ENCODE measurements around the gene COLEC11. TPM values are rescaled to one million over a fixed set of nuclear protein-coding genes. Genes with fewer than 3 reads are reported as not detected.
"Not testable (repeated sequence)": the region's sequence is repeated elsewhere in the genome, so short reads cannot be mapped to it uniquely, and the experiment has no call there.

COLEC11 gene
- total RNA-seq, 3 donors from 2014 or later (not counting 1 experiment from before 2014, with no cell fraction given), result 0.61 TPM; not detected in 2

DNA sequence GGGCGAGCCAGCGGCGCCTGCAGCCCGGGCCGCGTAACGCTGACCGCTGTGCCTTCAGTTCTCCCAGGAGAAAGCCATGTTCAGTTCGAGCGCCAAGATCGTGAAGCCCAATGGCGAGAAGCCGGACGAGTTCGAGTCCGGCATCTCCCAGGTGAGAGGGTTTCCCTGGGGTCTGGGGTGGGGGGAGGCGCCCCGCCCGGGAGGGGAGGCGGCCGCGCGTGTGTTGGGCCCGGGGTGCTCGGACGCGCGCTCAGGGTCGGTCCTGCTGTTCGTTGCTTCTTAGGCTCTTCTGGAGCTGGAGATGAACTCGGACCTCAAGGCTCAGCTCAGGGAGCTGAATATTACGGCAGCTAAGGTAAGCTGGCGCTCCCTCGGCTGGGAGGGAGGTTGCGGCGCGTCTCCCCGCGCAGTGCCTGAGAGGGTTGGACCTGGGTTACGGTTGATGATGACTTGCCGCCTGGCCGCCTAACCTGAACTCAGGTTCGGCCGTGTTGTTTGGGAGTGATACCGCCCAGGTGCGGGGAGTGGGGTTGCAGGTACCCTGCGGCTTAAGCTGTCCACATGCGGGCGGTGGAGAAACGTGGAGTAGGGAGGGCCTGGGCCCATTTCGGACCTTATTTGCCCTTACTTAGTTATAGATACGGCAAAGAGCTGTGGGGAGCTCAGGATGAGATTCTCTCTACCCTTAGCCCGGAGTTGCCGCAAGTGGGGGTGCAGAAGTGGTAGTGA is 19.2 kb upstream of the COLEC11 start:
- Histone ChIP-seq H3K9me3 (ENCODE audit: control insufficient read depth, insufficient read depth, low read length) (no peaks in the 10 kb centered on the region), H3K27me3 (ENCODE audit: control insufficient read depth, insufficient read depth, low read length) (no peaks in the 10 kb centered on the region), H3K27ac (ENCODE audit: low read length) (peak overlapping the region; percentile 78), H3K4me1 (ENCODE audit: control insufficient read depth, insufficient read depth, low read length) (peaks cover 18% of the 10 kb centered on the region), H3K36me3 (ENCODE audit: control insufficient read depth, insufficient read depth, low read length) (peaks cover 39% of the 10 kb centered on the region), H3K4me3 (ENCODE audit: low read length) (peak overlapping the region; percentile 59)
- intact Hi-C loops (cut with micrococcal nuclease), result loop anchor here (1.0 kb wide), 2 partner anchors 17 to 56 kb away; partner anchors contain the start of genes ADI1 and RNASEH1
- H3K27me3 Mint-ChIP-seq (ENCODE audit: low read depth in 2 of 2), result no peaks in the 10 kb centered on the region
- peaks cover 39 to 46% of the 10 kb centered on the region in 2 donors for H3K4me1 Mint-ChIP-seq
- 2% methylated on average over 54 of the region's 54 CpGs for WGBS (ENCODE audit: insufficient coverage)
- peak overlapping the region; percentile 91 to 93 for H3K27ac Mint-ChIP-seq
- peak overlapping the region; percentile 91 for H3K4me3 Mint-ChIP-seq
- TF ChIP-seq, protein P1, sequence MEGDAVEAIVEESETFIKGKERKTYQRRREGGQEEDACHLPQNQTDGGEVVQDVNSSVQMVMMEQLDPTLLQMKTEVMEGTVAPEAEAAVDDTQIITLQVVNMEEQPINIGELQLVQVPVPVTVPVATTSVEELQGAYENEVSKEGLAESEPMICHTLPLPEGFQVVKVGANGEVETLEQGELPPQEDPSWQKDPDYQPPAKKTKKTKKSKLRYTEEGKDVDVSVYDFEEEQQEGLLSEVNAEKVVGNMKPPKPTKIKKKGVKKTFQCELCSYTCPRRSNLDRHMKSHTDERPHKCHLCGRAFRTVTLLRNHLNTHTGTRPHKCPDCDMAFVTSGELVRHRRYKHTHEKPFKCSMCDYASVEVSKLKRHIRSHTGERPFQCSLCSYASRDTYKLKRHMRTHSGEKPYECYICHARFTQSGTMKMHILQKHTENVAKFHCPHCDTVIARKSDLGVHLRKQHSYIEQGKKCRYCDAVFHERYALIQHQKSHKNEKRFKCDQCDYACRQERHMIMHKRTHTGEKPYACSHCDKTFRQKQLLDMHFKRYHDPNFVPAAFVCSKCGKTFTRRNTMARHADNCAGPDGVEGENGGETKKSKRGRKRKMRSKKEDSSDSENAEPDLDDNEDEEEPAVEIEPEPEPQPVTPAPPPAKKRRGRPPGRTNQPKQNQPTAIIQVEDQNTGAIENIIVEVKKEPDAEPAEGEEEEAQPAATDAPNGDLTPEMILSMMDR (IDR thresholded peaks at IDR 0.05), result no peak
- ATAC-seq (peak; percentile 29 to 60 (median 50)), DNase-seq (peak in 1 of 2 donors; percentile 61)
- no peaks in the 10 kb centered on the region for H3K9me3 Mint-ChIP-seq
- peaks cover 14% of the 10 kb centered on the region for H3K36me3 Mint-ChIP-seq

DNA sequence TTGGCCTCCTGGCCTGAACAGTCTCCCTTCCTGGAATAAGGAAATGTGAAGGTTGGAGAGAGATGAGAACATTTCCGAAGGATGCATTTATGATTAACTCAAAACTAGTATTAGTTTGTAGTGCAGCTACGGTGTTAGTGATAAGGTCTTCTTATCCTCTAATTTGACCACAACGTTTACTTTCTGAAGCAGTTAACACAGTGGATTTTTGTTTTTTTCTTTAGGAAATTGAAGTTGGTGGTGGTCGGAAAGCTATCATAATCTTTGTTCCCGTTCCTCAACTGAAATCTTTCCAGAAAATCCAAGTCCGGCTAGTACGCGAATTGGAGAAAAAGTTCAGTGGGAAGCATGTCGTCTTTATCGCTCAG is 18.7 kb upstream of the COLEC11 start:
- intact Hi-C loops (cut with micrococcal nuclease); H3K9me3 ChIP-seq (ENCODE audit: control insufficient read depth, insufficient read depth, low read length); ATAC-seq; H3K9me3 Mint-ChIP-seq; H3K27me3 ChIP-seq (ENCODE audit: control insufficient read depth, insufficient read depth, low read length); H3K27me3 Mint-ChIP-seq (ENCODE audit: low read depth in 2 of 2); DNase-seq: not testable (repeated sequence)
- WGBS (ENCODE audit: insufficient coverage), result 90% methylated on average over 8 of the region's 10 CpGs
- Mint-ChIP-seq H3K4me3 (peak overlapping the region; percentile 91), H3K4me1 (peaks cover 39 to 46% of the 10 kb centered on the region in 2 donors), H3K27ac (peak overlapping the region; percentile 91 to 93), H3K36me3 (peaks cover 14% of the 10 kb centered on the region)
- H3K36me3 ChIP-seq (ENCODE audit: control insufficient read depth, insufficient read depth, low read length), result peaks cover 45% of the 10 kb centered on the region
- peaks cover 18% of the 10 kb centered on the region for H3K4me1 ChIP-seq (ENCODE audit: control insufficient read depth, insufficient read depth, low read length)
- H3K27ac ChIP-seq (ENCODE audit: low read length), result peak overlapping the region; percentile 78
- H3K4me3 ChIP-seq (ENCODE audit: low read length), result peak overlapping the region; percentile 59

DNA sequence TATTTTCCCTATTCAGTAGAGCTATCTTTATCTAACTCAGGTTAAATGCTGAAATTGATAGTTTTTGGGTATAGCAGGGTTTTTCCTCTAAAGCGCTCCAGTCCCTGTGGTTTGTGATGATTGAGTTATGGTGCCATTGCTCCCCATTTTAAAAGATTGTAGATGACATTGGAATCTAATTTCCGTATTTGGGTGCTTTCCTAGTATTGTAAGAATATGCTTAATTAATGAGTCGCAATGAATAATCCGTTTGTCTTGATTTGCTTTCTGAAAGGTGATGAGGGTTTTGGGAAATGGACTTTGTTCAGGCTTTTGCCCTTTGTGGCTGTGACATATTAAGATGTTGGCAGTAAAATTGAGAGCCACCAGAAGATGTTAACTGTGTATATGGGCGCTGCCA is 15.9 kb upstream of the COLEC11 start:
- ATAC-seq (no peak), DNase-seq (no peak)
- Mint-ChIP-seq H3K27ac (peak overlapping the region; percentile 91 to 93), H3K27me3 (ENCODE audit: low read depth in 2 of 2) (no peaks in the 10 kb centered on the region), H3K4me3 (no peak overlapping the region), H3K4me1 (peaks cover 39 to 46% of the 10 kb centered on the region in 2 donors), H3K9me3 (no peaks in the 10 kb centered on the region), H3K36me3 (peaks cover 14% of the 10 kb centered on the region)
- Histone ChIP-seq H3K4me3 (ENCODE audit: low read length) (no peak overlapping the region), H3K4me1 (ENCODE audit: control insufficient read depth, insufficient read depth, low read length) (peaks cover 18% of the 10 kb centered on the region), H3K9me3 (ENCODE audit: control insufficient read depth, insufficient read depth, low read length) (no peaks in the 10 kb centered on the region), H3K27me3 (ENCODE audit: control insufficient read depth, insufficient read depth, low read length) (no peaks in the 10 kb centered on the region), H3K36me3 (ENCODE audit: control insufficient read depth, insufficient read depth, low read length) (peaks cover 65% of the 10 kb centered on the region), H3K27ac (ENCODE audit: low read length) (no peak overlapping the region)
- TF ChIP-seq, protein P1 (IDR thresholded peaks at IDR 0.05), result no peak
- intact Hi-C loops (cut with micrococcal nuclease), result no loop called here
- 87% methylated on average over 5 of the region's 5 CpGs for WGBS (ENCODE audit: insufficient coverage)

DNA sequence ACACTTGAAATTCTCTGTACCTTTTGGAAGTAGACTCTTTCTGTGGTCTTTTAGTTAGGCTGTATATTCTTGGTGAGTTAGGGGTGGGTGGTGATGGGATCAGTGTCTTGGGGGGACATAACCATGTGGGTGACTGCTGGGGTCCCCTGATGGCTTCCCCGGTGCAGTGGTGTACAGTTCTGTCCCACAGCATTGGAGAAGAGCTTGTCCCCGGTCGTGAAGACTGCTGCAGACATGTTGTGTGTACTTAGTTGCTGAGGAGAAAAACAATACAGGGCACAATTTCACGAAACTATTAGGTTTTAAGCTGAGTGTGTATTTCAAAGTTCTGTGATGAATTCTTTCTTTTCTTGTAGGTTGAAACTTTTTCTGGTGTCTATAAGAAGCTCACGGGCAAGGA is 14.5 kb upstream of the COLEC11 start:
- peaks cover 14% of the 10 kb centered on the region for H3K36me3 Mint-ChIP-seq
- H3K36me3 ChIP-seq (ENCODE audit: control insufficient read depth, insufficient read depth, low read length), result peaks cover 75% of the 10 kb centered on the region
- WGBS (ENCODE audit: insufficient coverage), result 94% methylated on average over 5 of the region's 5 CpGs
- no peaks in the 10 kb centered on the region for H3K9me3 Mint-ChIP-seq
- no peaks in the 10 kb centered on the region for H3K27me3 ChIP-seq (ENCODE audit: control insufficient read depth, insufficient read depth, low read length)
- no peak overlapping the region for H3K4me3 ChIP-seq (ENCODE audit: low read length)
- H3K27ac ChIP-seq (ENCODE audit: low read length), result no peak overlapping the region
- ATAC-seq (no peak), DNase-seq (no peak)
- H3K4me3 Mint-ChIP-seq, result no peak overlapping the region
- no peaks in the 10 kb centered on the region for H3K27me3 Mint-ChIP-seq (ENCODE audit: low read depth in 2 of 2)
- TF ChIP-seq, protein P1 (IDR thresholded peaks at IDR 0.05), result no peak
- no peaks in the 10 kb centered on the region for H3K9me3 ChIP-seq (ENCODE audit: control insufficient read depth, insufficient read depth, low read length)
- H3K4me1 ChIP-seq (ENCODE audit: control insufficient read depth, insufficient read depth, low read length), result peaks cover 12% of the 10 kb centered on the region
- no peak overlapping the region for H3K27ac Mint-ChIP-seq
- intact Hi-C loops (cut with micrococcal nuclease), result no loop called here
- peaks cover 39 to 40% of the 10 kb centered on the region in 2 donors for H3K4me1 Mint-ChIP-seq

All from natural killer cell (primary cell).